SH-SY5Y (cell line): ENCODE data around the gene CAMKMT.

Experiments
- GATA2 ChIP-seq: IDR thresholded peaks from 2 replicates; pipeline ENCODE4 v1.6.1; 2011; ENCODE audit warnings: mild to moderate bottlenecking, low read depth, low read length
- GATA3 ChIP-seq: IDR thresholded peaks from 2 replicates; pipeline ENCODE4 v1.6.1; 2011; ENCODE audit warnings: low read depth, mild to moderate bottlenecking, low read length, moderate library complexity

DNA sequence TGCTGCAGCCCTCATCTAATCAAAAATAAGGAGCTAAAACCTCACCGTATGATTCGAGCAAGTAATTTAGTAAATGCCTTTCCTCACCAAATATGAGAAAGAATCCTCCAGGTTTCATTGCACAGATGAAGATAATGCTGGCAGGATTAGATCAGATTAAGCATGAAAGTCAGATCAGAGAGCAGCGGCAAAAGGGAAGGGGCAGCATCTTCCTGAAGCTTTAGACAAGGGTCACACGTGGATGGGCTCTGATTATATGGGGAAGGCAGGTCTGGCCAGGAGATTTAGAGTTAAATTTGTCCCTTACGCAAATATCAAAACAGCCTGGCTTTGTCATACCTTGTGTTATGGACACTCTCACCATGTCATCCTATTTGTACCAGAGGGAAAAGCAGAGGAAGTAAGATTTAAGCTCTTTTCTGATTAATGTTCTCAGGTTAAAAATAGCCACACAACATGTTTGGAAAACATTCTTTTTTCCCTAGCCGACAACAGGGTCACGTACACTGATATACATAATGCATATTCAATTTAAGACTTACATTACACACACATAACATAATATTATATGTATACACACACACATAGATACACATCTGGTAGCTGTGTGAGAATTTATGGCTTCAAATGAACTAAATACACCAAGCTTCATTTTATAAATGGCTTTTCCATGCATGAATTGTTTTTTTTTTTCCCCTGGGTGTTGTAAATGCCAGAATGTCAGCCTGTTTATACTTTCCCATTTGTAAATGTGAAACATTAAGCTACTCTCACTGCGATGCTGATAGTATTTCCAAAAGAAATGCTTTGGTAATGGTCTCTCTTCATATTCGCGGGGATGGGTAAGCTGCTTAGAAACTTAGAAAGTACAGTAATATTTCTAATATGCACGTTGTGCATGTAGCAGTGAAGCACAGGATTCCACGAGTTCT lies 383.5 kb downstream of the CAMKMT start:
- 0 out of 2 replicates have a peak, but pooled peaks have one; percentile 5 for TF ChIP-seq GATA3
- peak; percentile 42 for TF ChIP-seq GATA2
